Endothelial cell of umbilical vein (primary cell): Measurements from ENCODE around the gene NT5M. TPM values are rescaled to one million over a fixed set of nuclear protein-coding genes. Genes with fewer than 3 reads are reported as not detected.

Source experiments
- BruUV-seq: library from RNA; stranded (reverse); fragments of 400-500 nt; replicated peaks from 2 replicates; lab custom pipeline; 2021; lab: Mats Ljungman, UMichigan
- CTCF ChIA-PET: fragments of 300-600, 350-600 bp; sonication (Branson Sonifier 250); formaldehyde crosslinking; loops from one replicate; lab custom pipeline; 2021; ENCODE audit warnings: antibody characterized with exemption, inconsistent platforms; lab: Charles Lee
- POLR2A ChIA-PET: fragments of 300-600, 350-600 bp; sonication (Branson Sonifier 250); formaldehyde crosslinking; loops from one replicate; lab custom pipeline; 2021; ENCODE audit warnings: antibody characterized with exemption, inconsistent platforms; lab: Charles Lee
- DNase-seq: peaks from one replicate; pipeline ENCODE4 v3.0.0-alpha.2; 2011; ENCODE audit warnings: low read depth, low spot score
- FAIRE-seq: peaks from 2 replicates; lab custom pipeline; 2011; peaks lifted over from hg19 to GRCh38; lab: Jason Lieb, UNC
- H2AFZ ChIP-seq: 2 replicates; pipeline ENCODE4 v1.6.0; 2012; ENCODE audit warnings: low read depth, low read length, control low read depth, inconsistent platforms
- H3K27ac ChIP-seq: 2 replicates; pipeline ENCODE4 v1.5.1; 2011; ENCODE audit warnings: low read depth, mild to moderate bottlenecking, control low read depth, low read length, moderate library complexity; ENCODE audit not compliant: insufficient read depth
- H3K27me3 ChIP-seq, 2 experiments: 2 replicates each; pipeline versions ENCODE4 v1.6.0 to v1.6.1; 2011; ENCODE audit warnings: low read length in 2 of 2, mixed read lengths in 1 of 2; ENCODE audit not compliant: control insufficient read depth in 2 of 2, insufficient read depth in 2 of 2
- H3K36me3 ChIP-seq, 2 experiments: 2 replicates in 1 of 2; 3 replicates in 1 of 2; pipeline ENCODE4 v1.5.1; 2011; ENCODE audit warnings: low read length in 2 of 2, mild to moderate bottlenecking in 1 of 2, moderate library complexity in 1 of 2; ENCODE audit not compliant: control insufficient read depth in 2 of 2, insufficient read depth in 2 of 2; ENCODE audit errors: extremely low read depth in 1 of 2
- H3K4me1 ChIP-seq: 3 replicates; pipeline ENCODE4 v1.5.1; 2011; ENCODE audit warnings: mild to moderate bottlenecking, low read length; ENCODE audit not compliant: control insufficient read depth, insufficient read depth; ENCODE audit errors: extremely low read depth
- H3K4me2 ChIP-seq: 2 replicates; pipeline ENCODE4 v1.6.1; 2011; ENCODE audit warnings: low read length, control low read depth, mixed read lengths; ENCODE audit not compliant: insufficient read depth
- H3K4me3 ChIP-seq, 3 experiments: fragments of 200-600 bp in 1 of 3; sonication (generic), shearing (Covaris generic) in 1 of 3; replicated peaks in 1 of 3; 2 replicates each; pipeline ENCODE4 v1.5.1; 2011 to 2016; ENCODE audit warnings: control low read depth in 3 of 3, low read length in 3 of 3, mild to moderate bottlenecking in 2 of 3, inconsistent platforms in 1 of 3, low read depth in 1 of 3, moderate library complexity in 1 of 3; ENCODE audit not compliant: insufficient read depth in 1 of 3
- H3K79me2 ChIP-seq: 2 replicates; pipeline ENCODE4 v1.6.0; 2012; ENCODE audit warnings: low read length, inconsistent platforms; ENCODE audit not compliant: control insufficient read depth, insufficient read depth
- H3K9ac ChIP-seq: replicated peaks from 2 replicates; pipeline ENCODE3; 2011; ENCODE audit warnings: low read length, control low read depth; ENCODE audit not compliant: insufficient read depth; ENCODE audit errors: extremely low read depth
- H3K9me1 ChIP-seq: replicated peaks from 3 replicates; pipeline ENCODE4 v1.6.0; 2011; ENCODE audit warnings: mild to moderate bottlenecking, low read length; ENCODE audit not compliant: control insufficient read depth, insufficient read depth; ENCODE audit errors: extremely low read depth
- H3K9me3 ChIP-seq: replicated peaks from 2 replicates; pipeline ENCODE4 v1.5.1; 2012; ENCODE audit warnings: low read length, inconsistent platforms; ENCODE audit not compliant: control insufficient read depth, insufficient read depth
- H4K20me1 ChIP-seq: replicated peaks from 2 replicates; pipeline ENCODE3; 2011; ENCODE audit warnings: mild to moderate bottlenecking, low read length; ENCODE audit not compliant: control insufficient read depth, insufficient read depth; ENCODE audit errors: extremely low read depth
- EZH2 ChIP-seq: IDR thresholded peaks from 2 replicates; pipeline ENCODE4 v1.6.1; 2012; ENCODE audit warnings: borderline replicate concordance, low read depth, mild to moderate bottlenecking, moderate library complexity, low read length, inconsistent platforms; ENCODE audit not compliant: severe bottlenecking
- FOS ChIP-seq: IDR thresholded peaks from 2 replicates; pipeline ENCODE4 v1.6.1; 2011; ENCODE audit warnings: mild to moderate bottlenecking, low read length, moderate library complexity, borderline replicate concordance; ENCODE audit not compliant: insufficient read depth
- GATA2 ChIP-seq: IDR thresholded peaks from 2 replicates; pipeline ENCODE4 v1.7.0; 2011; ENCODE audit warnings: low read depth, mild to moderate bottlenecking, moderate library complexity, mixed read lengths, low read length; ENCODE audit not compliant: insufficient read length, insufficient read depth
- JUN ChIP-seq: IDR thresholded peaks from 2 replicates; pipeline ENCODE4 v1.6.1; 2011; ENCODE audit warnings: borderline replicate concordance, low read depth; ENCODE audit not compliant: insufficient read length, insufficient read depth
- MYC ChIP-seq: IDR thresholded peaks from one replicate; pipeline ENCODE4 v1.6.1; 2011; ENCODE audit warnings: mild to moderate bottlenecking, low read depth, low read length
- POLR2A ChIP-seq: IDR thresholded peaks from 2 replicates; pipeline ENCODE4 v1.6.1; 2012; ENCODE audit warnings: low read depth, mild to moderate bottlenecking, control low read depth, low read length
- POLR2AphosphoS5 ChIP-seq: IDR thresholded peaks from 2 replicates; pipeline ENCODE4 v1.6.1; 2012; ENCODE audit warnings: low read depth, mild to moderate bottlenecking, control low read depth, low read length, moderate library complexity; ENCODE audit not compliant: insufficient read depth
- dilution Hi-C: fragments of 300-500 bp; cut with MboI; formaldehyde crosslinking; loops from one replicate; pipeline ENCODE4 v1.15.0; 2019; ENCODE audit warnings: low sequenced_read_pairs; ENCODE audit not compliant: extremely low pct_ligation_motif_present
- intact Hi-C: fragments of 100-400 bp; cut with micrococcal nuclease; formaldehyde crosslinking; loops from one replicate; pipeline ENCODE4 v1.10.0; 2022
- polyA plus RNA-seq, 4 experiments: library from polyadenylated mRNA; depleted of rRNA in 3 of 4; stranded (reverse) in 3 of 4; unstranded in 1 of 4; fragments of >200 nt; gene quantifications; 2 replicates each; pipeline versions ENCODE4 v1.2.1 to v1.2.3, GENCODE V29; 2011 to 2012; ENCODE audit warnings: missing spikeins in 1 of 4
- total RNA-seq: library from RNA; stranded (reverse); gene quantifications from 2 replicates; pipeline ENCODE4 v1.2.3, GENCODE V29; 2021
- TF ChIP-seq, protein P1 (sequence below): IDR thresholded peaks from 2 replicates; pipeline ENCODE4 v1.6.1; 2011; ENCODE audit not compliant: insufficient read depth, insufficient read length
- TF ChIP-seq, protein P2 (sequence below), 2 donors: IDR thresholded peaks; 1 replicate in 1 of 2; 2 replicates in 1 of 2; pipeline ENCODE4 v1.5.1; 2011; ENCODE audit warnings: low read length in 2 of 2, mild to moderate bottlenecking in 2 of 2, moderate library complexity in 2 of 2, control low read depth in 1 of 2, inconsistent platforms in 1 of 2, low read depth in 1 of 2; ENCODE audit not compliant: insufficient read depth in 1 of 2; ENCODE audit errors: extremely low read depth in 1 of 2

NT5M gene
- total and polyA plus RNA-seq, 2 donors (not counting 3 experiments of a cell fraction or from before 2014, with no cell fraction given) = 0.91 to 3.0 TPM

DNA sequence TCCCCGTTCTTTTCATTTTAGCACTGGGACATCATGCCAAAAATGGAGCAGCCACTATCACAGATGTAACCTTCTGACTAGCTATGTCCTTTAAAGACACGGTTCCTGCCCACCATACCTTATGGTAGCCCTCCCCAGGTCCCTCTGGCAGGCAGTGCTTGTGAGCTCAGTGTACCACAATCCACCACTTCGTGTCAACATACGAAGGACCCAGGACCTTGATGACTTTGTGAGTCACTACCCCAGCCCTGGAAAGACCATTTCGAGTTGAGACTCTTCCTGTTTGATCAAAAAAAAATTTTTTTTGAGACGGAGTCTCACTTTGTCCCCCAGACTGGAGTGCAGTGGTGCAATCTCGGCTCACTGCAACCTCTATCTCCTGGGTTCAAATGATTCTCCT lies 45.2 kb upstream of the NT5M start:
- no peaks in the 10 kb centered on the region for H3K27me3 ChIP-seq
- TF ChIP-seq EZH2 (no peak), JUN (no peak), POLR2AphosphoS5 (no peak), GATA2 (no peak), POLR2A (no peak), MYC (no peak), FOS (no peak)
- TF ChIP-seq, protein P1, sequence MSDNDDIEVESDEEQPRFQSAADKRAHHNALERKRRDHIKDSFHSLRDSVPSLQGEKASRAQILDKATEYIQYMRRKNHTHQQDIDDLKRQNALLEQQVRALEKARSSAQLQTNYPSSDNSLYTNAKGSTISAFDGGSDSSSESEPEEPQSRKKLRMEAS = no peak
- TF ChIP-seq, protein P2, sequence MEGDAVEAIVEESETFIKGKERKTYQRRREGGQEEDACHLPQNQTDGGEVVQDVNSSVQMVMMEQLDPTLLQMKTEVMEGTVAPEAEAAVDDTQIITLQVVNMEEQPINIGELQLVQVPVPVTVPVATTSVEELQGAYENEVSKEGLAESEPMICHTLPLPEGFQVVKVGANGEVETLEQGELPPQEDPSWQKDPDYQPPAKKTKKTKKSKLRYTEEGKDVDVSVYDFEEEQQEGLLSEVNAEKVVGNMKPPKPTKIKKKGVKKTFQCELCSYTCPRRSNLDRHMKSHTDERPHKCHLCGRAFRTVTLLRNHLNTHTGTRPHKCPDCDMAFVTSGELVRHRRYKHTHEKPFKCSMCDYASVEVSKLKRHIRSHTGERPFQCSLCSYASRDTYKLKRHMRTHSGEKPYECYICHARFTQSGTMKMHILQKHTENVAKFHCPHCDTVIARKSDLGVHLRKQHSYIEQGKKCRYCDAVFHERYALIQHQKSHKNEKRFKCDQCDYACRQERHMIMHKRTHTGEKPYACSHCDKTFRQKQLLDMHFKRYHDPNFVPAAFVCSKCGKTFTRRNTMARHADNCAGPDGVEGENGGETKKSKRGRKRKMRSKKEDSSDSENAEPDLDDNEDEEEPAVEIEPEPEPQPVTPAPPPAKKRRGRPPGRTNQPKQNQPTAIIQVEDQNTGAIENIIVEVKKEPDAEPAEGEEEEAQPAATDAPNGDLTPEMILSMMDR (IDR thresholded peaks at IDR 0.05; ENCODE audit: extremely low read depth in 1 of 2, insufficient read depth in 1 of 2, low read depth in 1 of 2, low read length in 2 of 2) = no peak
- FAIRE-seq = no peak
- BruUV-seq = no TSS peak
- intact Hi-C loops = no loop called here
- dilution Hi-C loops = no loop called here
- DNase-seq = no peak
- no peak overlapping the region for H3K27ac ChIP-seq
- ChIA-PET POLR2A (no interaction called here), CTCF (interaction anchor here (1.5 to 1.8 kb wide), 4 partner anchors 11 to 116 kb away, joined by 3 to 5 read pairs (median 4); partner anchors contain the start of gene FLCN)
- H3K4me2 ChIP-seq = no peak overlapping the region
- H3K9me1 ChIP-seq = no peaks in the 10 kb centered on the region
- H3K79me2 ChIP-seq = no peaks in the 10 kb centered on the region
- no peak overlapping the region for H2AFZ ChIP-seq
- no peaks in the 10 kb centered on the region for H3K9me3 ChIP-seq
- no peak overlapping the region for H3K4me3 ChIP-seq
- H4K20me1 ChIP-seq = no peaks in the 10 kb centered on the region
- H3K36me3 ChIP-seq = peaks cover 17 to 22% of the 10 kb centered on the region in 2 experiments
- H3K9ac ChIP-seq = no peak overlapping the region
- no peaks in the 10 kb centered on the region for H3K4me1 ChIP-seq
